WTC11 (cell line): ENCODE data around the gene GSDME. TPM values are rescaled to one million over a fixed set of nuclear protein-coding genes. Genes with fewer than 3 reads are reported as not detected.

Source experiments
- ATAC-seq: fragments of 200-7000 bp; cut with Tn5 transposase; 2 replicates; pipeline ENCODE4 v1.10.0; 2021; ENCODE audit warnings: mild to moderate bottlenecking, moderate library complexity
- CTCF ChIA-PET: fragments of 300-600 bp; sonication (Branson Sonifier 250); formaldehyde crosslinking; loops from one replicate; lab custom pipeline; 2021; ENCODE audit warnings: antibody characterized with exemption; lab: Charles Lee
- POLR2A ChIA-PET: fragments of 350-600 bp; sonication (Branson Sonifier 250); formaldehyde crosslinking; loops from one replicate; lab custom pipeline; 2021; ENCODE audit warnings: antibody characterized with exemption; lab: Charles Lee
- DNase-seq: peaks from one replicate; pipeline ENCODE4 v3.0.0; 2021; ENCODE audit warnings: low spot score
- H3K27ac Mint-ChIP-seq: 2 replicates; pipeline ENCODE4 v1.8.0; 2021; ENCODE audit warnings: mixed read lengths
- H3K27me3 Mint-ChIP-seq: 2 replicates; pipeline ENCODE4 v1.8.0; 2021; ENCODE audit warnings: low read depth, mild to moderate bottlenecking, moderate library complexity, mixed read lengths
- H3K36me3 Mint-ChIP-seq: 2 replicates; pipeline ENCODE4 v1.8.0; 2021; ENCODE audit warnings: mixed read lengths
- H3K4me1 Mint-ChIP-seq: 2 replicates; pipeline ENCODE4 v1.8.0; 2022; ENCODE audit warnings: mixed read lengths
- H3K4me3 Mint-ChIP-seq: 2 replicates; pipeline ENCODE4 v1.8.0; 2021; ENCODE audit warnings: mild to moderate bottlenecking, moderate library complexity, mixed read lengths
- H3K9me3 Mint-ChIP-seq: 2 replicates; pipeline ENCODE4 v1.8.0; 2021; ENCODE audit warnings: mixed read lengths
- AFF4 ChIP-seq: sonication (generic); formaldehyde crosslinking; IDR thresholded peaks from 2 replicates; pipeline ENCODE4 v1.8.1; 2023; ENCODE audit warnings: mild to moderate bottlenecking, missing genetic modification reagents, borderline replicate concordance
- ATF2 ChIP-seq: sonication (generic); formaldehyde crosslinking; IDR thresholded peaks from 2 replicates; pipeline ENCODE4 v1.8.1; 2022; ENCODE audit warnings: low read depth, missing genetic modification reagents, borderline replicate concordance
- CREM ChIP-seq: sonication (generic); formaldehyde crosslinking; IDR thresholded peaks from 2 replicates; pipeline ENCODE4 v1.8.1; 2022; ENCODE audit warnings: mild to moderate bottlenecking, missing genetic modification reagents, moderate library complexity
- E2F1 ChIP-seq: sonication (generic); formaldehyde crosslinking; IDR thresholded peaks from 2 replicates; pipeline ENCODE4 v1.8.0; 2022; ENCODE audit warnings: mild to moderate bottlenecking, missing genetic modification reagents
- E2F5 ChIP-seq: sonication (generic); formaldehyde crosslinking; IDR thresholded peaks from 2 replicates; pipeline ENCODE4 v1.8.1; 2022; ENCODE audit warnings: mild to moderate bottlenecking, moderate library complexity, missing genetic modification reagents
- ESRRA ChIP-seq: sonication (generic); formaldehyde crosslinking; IDR thresholded peaks from 2 replicates; pipeline ENCODE4 v1.8.1; 2022; ENCODE audit warnings: mild to moderate bottlenecking, missing genetic modification reagents, borderline replicate concordance
- ETV6 ChIP-seq: sonication (generic); formaldehyde crosslinking; IDR thresholded peaks from 2 replicates; pipeline ENCODE4 v1.8.1; 2022; ENCODE audit warnings: mild to moderate bottlenecking, missing genetic modification reagents
- FOXJ3 ChIP-seq: sonication (generic); formaldehyde crosslinking; IDR thresholded peaks from 2 replicates; pipeline ENCODE4 v1.9.0; 2021; ENCODE audit warnings: missing genetic modification reagents, mild to moderate bottlenecking, borderline replicate concordance
- FOXK1 ChIP-seq: sonication (generic); formaldehyde crosslinking; IDR thresholded peaks from 2 replicates; pipeline ENCODE4 v1.8.0; 2022; ENCODE audit warnings: mild to moderate bottlenecking, moderate library complexity, missing genetic modification reagents
- HMGXB4 ChIP-seq: sonication (generic); formaldehyde crosslinking; IDR thresholded peaks from 2 replicates; pipeline ENCODE4 v1.8.1; 2023; ENCODE audit warnings: mild to moderate bottlenecking, moderate library complexity, missing genetic modification reagents
- JUN ChIP-seq: sonication (generic); formaldehyde crosslinking; IDR thresholded peaks from 2 replicates; pipeline ENCODE4 v1.8.0; 2023; ENCODE audit warnings: mild to moderate bottlenecking, missing genetic modification reagents
- MXD4 ChIP-seq: fragments of 250-450 bp; sonication (Bioruptor Pico); IDR thresholded peaks from 2 replicates; pipeline ENCODE4 v1.8.0; 2021; ENCODE audit warnings: mild to moderate bottlenecking, moderate library complexity, borderline replicate concordance
- NFATC4 ChIP-seq: fragments of 250-450 bp; sonication (Bioruptor Pico); IDR thresholded peaks from 2 replicates; pipeline ENCODE4 v1.9.0; 2021; ENCODE audit warnings: mild to moderate bottlenecking
- RORB ChIP-seq: fragments of 250-450 bp; sonication (Bioruptor Pico); IDR thresholded peaks from 2 replicates; pipeline ENCODE4 v1.9.0; 2021; ENCODE audit warnings: mild to moderate bottlenecking
- TCF7 ChIP-seq: sonication (generic); formaldehyde crosslinking; IDR thresholded peaks from 2 replicates; pipeline ENCODE4 v1.8.0; 2022; ENCODE audit warnings: mild to moderate bottlenecking, low read depth, missing genetic modification reagents, moderate library complexity
- ZNF121 ChIP-seq: sonication (generic); formaldehyde crosslinking; IDR thresholded peaks from 2 replicates; pipeline ENCODE4 v1.8.0; 2023; ENCODE audit warnings: missing genetic modification reagents
- ZSCAN18 ChIP-seq: fragments of 250-450 bp; sonication (Bioruptor Pico); IDR thresholded peaks from 2 replicates; pipeline ENCODE4 v2.1.2; 2022; ENCODE audit warnings: mild to moderate bottlenecking, moderate library complexity
- total RNA-seq: library from RNA; stranded (reverse); gene quantifications from 3 replicates; pipeline ENCODE4 v1.2.3, GENCODE V29; 2021

GSDME gene
- total RNA-seq, 1 experiment from 2014 or later = 4.8 TPM

- Mint-ChIP-seq H3K27ac (no peak overlapping the region), H3K27me3 (peaks cover 2% of the 10 kb centered on the region; the same call in 1 of the 2 replicates), H3K9me3 (peaks cover 38% of the 10 kb centered on the region), H3K4me1 (peaks cover 2% of the 10 kb centered on the region), H3K4me3 (no peak overlapping the region), H3K36me3 (peaks cover 26% of the 10 kb centered on the region)
- ATAC-seq = no peak
- POLR2A ChIA-PET = no interaction called here
- no peak for DNase-seq
- TF ChIP-seq FOXK1 (CRISPR knock-in tag) = no peak
- TF ChIP-seq MXD4 (CRISPR knock-in tag) = no peak
- TF ChIP-seq FOXJ3 (CRISPR knock-in tag) = no peak
- no peak for TF ChIP-seq ZNF121 (CRISPR knock-in tag)
- no peak for TF ChIP-seq E2F5 (CRISPR knock-in tag)
- no peak for TF ChIP-seq ETV6 (CRISPR knock-in tag)
- no peak for TF ChIP-seq NFATC4
- no peak for TF ChIP-seq CREM (CRISPR knock-in tag)
- no peak for TF ChIP-seq TCF7 (CRISPR knock-in tag)
- no peak for TF ChIP-seq RORB (CRISPR knock-in tag)
- no peak for TF ChIP-seq AFF4 (CRISPR knock-in tag)
- TF ChIP-seq E2F1 = no peak
- no peak for TF ChIP-seq ESRRA (CRISPR knock-in tag)
- no peak for TF ChIP-seq ATF2 (CRISPR knock-in tag)
- TF ChIP-seq JUN (CRISPR knock-in tag) = no peak
- TF ChIP-seq HMGXB4 (CRISPR knock-in tag) = no peak
- no peak for TF ChIP-seq ZSCAN18
- CTCF ChIA-PET = interaction anchor here (1.2 kb wide), 1 partner anchor 33 kb away, joined by 3 read pairs; no protein-coding TSS in a partner anchor
Observed at GRCh38 chr7:24788961-24789576, 31.8 kb upstream of the GSDME start.
